Neutrophil (primary cell): ENCODE results near the gene PGAP3.

ENCODE experiments used
- H3K27ac ChIP-seq: fragments of 200-600 bp; sonication (generic); 2 replicates; pipeline ENCODE4 v1.5.1; 2016; ENCODE audit warnings: mild to moderate bottlenecking, moderate library complexity
- H3K27me3 ChIP-seq: fragments of 200-600 bp; sonication (generic); 2 replicates; pipeline ENCODE4 v1.6.0; 2016; ENCODE audit warnings: mild to moderate bottlenecking
- H3K36me3 ChIP-seq: fragments of 200-600 bp; sonication (generic); 2 replicates; pipeline ENCODE4 v1.5.1; 2017
- H3K4me1 ChIP-seq, 2 experiments: fragments of 200-600 bp in 1 of 2; sonication (generic) in 1 of 2; 1 replicate in 1 of 2; 2 replicates in 1 of 2; pipeline versions ENCODE4 v1.5.1 to v1.6.1; 2013 to 2016; ENCODE audit warnings: low read depth in 1 of 2, low read length in 1 of 2, mild to moderate bottlenecking in 1 of 2, moderate library complexity in 1 of 2; ENCODE audit not compliant: control insufficient read depth in 1 of 2, insufficient read depth in 1 of 2
- H3K4me3 ChIP-seq, 2 experiments: fragments of 200-600 bp in 1 of 2; sonication (generic) in 1 of 2; 1 replicate in 1 of 2; 2 replicates in 1 of 2; pipeline ENCODE4 v1.5.1; 2013 to 2016; ENCODE audit warnings: low read depth in 1 of 2, low read length in 1 of 2, mild to moderate bottlenecking in 1 of 2, moderate library complexity in 1 of 2
- H3K9me3 ChIP-seq: fragments of 200-600 bp; sonication (generic); 2 replicates; pipeline ENCODE4 v1.5.1; 2016
- TF ChIP-seq, protein P1 (sequence below): fragments of 200-600 bp; sonication (generic); IDR thresholded peaks from 2 replicates; pipeline ENCODE4 v1.5.1; 2016; ENCODE audit warnings: antibody characterized with exemption

The PGAP3 gene

DNA sequence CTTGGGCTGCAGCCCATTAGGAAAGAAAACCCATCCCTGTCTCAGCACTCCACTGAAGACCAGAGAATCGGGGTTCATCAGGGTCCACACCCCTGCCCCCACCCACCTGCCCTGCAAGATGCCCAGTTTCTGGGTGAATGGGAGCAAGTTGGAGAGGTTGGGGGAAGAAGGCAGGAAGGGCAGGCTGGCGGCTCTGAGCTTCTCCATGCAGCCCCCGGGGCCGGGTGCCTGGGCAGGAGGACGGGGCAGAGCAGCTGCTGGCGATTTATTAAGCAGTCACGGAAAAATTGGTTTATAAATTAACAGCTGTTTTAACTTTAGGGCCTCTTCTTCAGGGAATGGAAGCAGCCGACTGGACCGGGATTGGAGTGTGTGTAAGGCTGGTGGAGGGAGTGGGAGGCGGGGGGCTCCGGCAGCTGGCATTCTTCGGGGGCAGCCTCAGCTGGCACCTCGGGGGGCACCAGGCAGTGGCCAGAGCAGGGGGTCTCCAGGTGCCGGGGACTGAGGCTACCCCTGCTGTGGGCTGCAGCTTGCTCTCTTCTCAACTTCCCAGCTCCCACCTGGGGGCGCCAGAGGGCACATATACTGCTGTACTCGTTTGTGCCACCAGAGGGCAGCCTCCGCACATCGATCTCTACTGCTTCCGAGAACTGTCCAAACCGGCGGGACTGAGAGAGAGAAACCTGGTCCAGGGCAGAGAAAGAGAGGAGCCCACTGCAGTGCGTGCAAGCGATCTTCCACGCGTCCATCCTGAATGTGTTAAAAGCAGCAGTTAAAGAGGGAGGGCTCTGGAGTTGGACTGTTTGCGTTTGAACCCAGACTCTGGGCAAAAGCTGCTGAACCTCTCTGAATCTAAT, 66.1 kb downstream of the PGAP3 start:
- no peak overlapping the region for H3K27ac ChIP-seq
- H3K4me3 ChIP-seq: no peak overlapping the region
- H3K27me3 ChIP-seq: peaks cover 87% of the 10 kb centered on the region

More for the DNA sequence above, 66.1 kb downstream of the PGAP3 start:
- TF ChIP-seq, protein P1, sequence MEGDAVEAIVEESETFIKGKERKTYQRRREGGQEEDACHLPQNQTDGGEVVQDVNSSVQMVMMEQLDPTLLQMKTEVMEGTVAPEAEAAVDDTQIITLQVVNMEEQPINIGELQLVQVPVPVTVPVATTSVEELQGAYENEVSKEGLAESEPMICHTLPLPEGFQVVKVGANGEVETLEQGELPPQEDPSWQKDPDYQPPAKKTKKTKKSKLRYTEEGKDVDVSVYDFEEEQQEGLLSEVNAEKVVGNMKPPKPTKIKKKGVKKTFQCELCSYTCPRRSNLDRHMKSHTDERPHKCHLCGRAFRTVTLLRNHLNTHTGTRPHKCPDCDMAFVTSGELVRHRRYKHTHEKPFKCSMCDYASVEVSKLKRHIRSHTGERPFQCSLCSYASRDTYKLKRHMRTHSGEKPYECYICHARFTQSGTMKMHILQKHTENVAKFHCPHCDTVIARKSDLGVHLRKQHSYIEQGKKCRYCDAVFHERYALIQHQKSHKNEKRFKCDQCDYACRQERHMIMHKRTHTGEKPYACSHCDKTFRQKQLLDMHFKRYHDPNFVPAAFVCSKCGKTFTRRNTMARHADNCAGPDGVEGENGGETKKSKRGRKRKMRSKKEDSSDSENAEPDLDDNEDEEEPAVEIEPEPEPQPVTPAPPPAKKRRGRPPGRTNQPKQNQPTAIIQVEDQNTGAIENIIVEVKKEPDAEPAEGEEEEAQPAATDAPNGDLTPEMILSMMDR: peak; percentile 98
- Histone ChIP-seq H3K4me1 (peaks cover 7 to 34% of the 10 kb centered on the region in 2 experiments), H3K9me3 (no peaks in the 10 kb centered on the region), H3K36me3 (no peaks in the 10 kb centered on the region)
